Mesothelial cell of epicardium (in vitro differentiated cells): Measurements from ENCODE around the gene C3orf20. TPM values are rescaled to one million over a fixed set of nuclear protein-coding genes. Genes with fewer than 3 reads are reported as not detected.

ENCODE experiments used
- DNase-seq, 2 experiments: peaks; one replicate each; pipeline ENCODE4 v3.0.0; 2021; ENCODE audit warnings: low spot score in 2 of 2; ENCODE audit not compliant: unreplicated experiment in 2 of 2
- H3K27ac Mint-ChIP-seq: 2 replicates; pipeline ENCODE4 v1.8.0; 2021; ENCODE audit warnings: mixed read lengths
- H3K27me3 Mint-ChIP-seq: 2 replicates; pipeline ENCODE4 v1.8.0; 2021; ENCODE audit warnings: low read depth, mixed read lengths
- H3K36me3 Mint-ChIP-seq: 2 replicates; pipeline ENCODE4 v1.8.0; 2021; ENCODE audit warnings: mixed read lengths
- H3K4me1 Mint-ChIP-seq: 2 replicates; pipeline ENCODE4 v1.8.0; 2021; ENCODE audit warnings: mixed read lengths
- H3K4me3 Mint-ChIP-seq: 2 replicates; pipeline ENCODE4 v1.8.0; 2021; ENCODE audit warnings: mild to moderate bottlenecking, moderate library complexity, mixed read lengths
- H3K9me3 Mint-ChIP-seq: 2 replicates; pipeline ENCODE4 v1.8.0; 2021; ENCODE audit warnings: mixed read lengths
- CTCF ChIP-seq: fragments of 200-600 bp; sonication (generic); IDR thresholded peaks from one replicate; pipeline ENCODE4 v1.5.0; 2021; ENCODE audit warnings: antibody characterized with exemption; ENCODE audit not compliant: unreplicated experiment
- total RNA-seq: library from RNA; stranded (reverse); gene quantifications from 3 replicates; pipeline ENCODE4 v1.2.1, GENCODE V29; 2021

The C3orf20 gene
- total RNA-seq, 1 donor from 2014 or later: 0.13 TPM

- Mint-ChIP-seq H3K36me3 (peaks cover 2% of the 10 kb centered on the region), H3K4me1 (peaks cover 3% of the 10 kb centered on the region), H3K4me3 (no peak overlapping the region), H3K27me3 (peaks cover 41% of the 10 kb centered on the region), H3K27ac (no peak overlapping the region), H3K9me3 (peaks cover 6% of the 10 kb centered on the region)
- DNase-seq: no peak
- TF ChIP-seq CTCF: no peak
These were observed 10.2 kb downstream of the C3orf20 start for GRCh38 chr3:14685179-14685578.

- Mint-ChIP-seq H3K27me3 (peaks cover 50% of the 10 kb centered on the region), H3K9me3 (peaks cover under 1% of the 10 kb centered on the region), H3K4me1 (no peaks in the 10 kb centered on the region), H3K27ac (no peak overlapping the region), H3K4me3 (no peak overlapping the region), H3K36me3 (no peaks in the 10 kb centered on the region)
- TF ChIP-seq CTCF: no peak
- no peak for DNase-seq
These were observed 12.4 kb downstream of the C3orf20 start for GRCh38 chr3:14687360-14687759.

- TF ChIP-seq CTCF: no peak
- Mint-ChIP-seq H3K4me3 (no peak overlapping the region), H3K9me3 (peaks cover 12% of the 10 kb centered on the region), H3K27me3 (peaks cover 55% of the 10 kb centered on the region), H3K27ac (no peak overlapping the region), H3K36me3 (no peaks in the 10 kb centered on the region), H3K4me1 (no peaks in the 10 kb centered on the region)
- DNase-seq: no peak
These were observed 13.6 kb downstream of the C3orf20 start for GRCh38 chr3:14688525-14688924.

- Mint-ChIP-seq H3K36me3 (no peaks in the 10 kb centered on the region), H3K9me3 (peaks cover 21% of the 10 kb centered on the region), H3K27ac (no peak overlapping the region), H3K4me1 (no peaks in the 10 kb centered on the region), H3K4me3 (no peak overlapping the region), H3K27me3 (peaks cover 60% of the 10 kb centered on the region)
- TF ChIP-seq CTCF: no peak
- DNase-seq: no peak
These were observed 14.5 kb downstream of the C3orf20 start for GRCh38 chr3:14689247-14689980.

- H3K27me3 Mint-ChIP-seq: peaks cover 64% of the 10 kb centered on the region
- no peak for TF ChIP-seq CTCF
- no peaks in the 10 kb centered on the region for H3K4me1 Mint-ChIP-seq
- no peak overlapping the region for H3K27ac Mint-ChIP-seq
- H3K9me3 Mint-ChIP-seq: peaks cover 23% of the 10 kb centered on the region
- no peak for DNase-seq
- no peak overlapping the region for H3K4me3 Mint-ChIP-seq
- H3K36me3 Mint-ChIP-seq: no peaks in the 10 kb centered on the region
These were observed 16.3 kb downstream of the C3orf20 start for GRCh38 chr3:14691239-14691638.

GRCh38 chr3:14691719-14692118 lies 16.8 kb downstream of the C3orf20 start:
- Mint-ChIP-seq H3K9me3 (peaks cover 23% of the 10 kb centered on the region), H3K36me3 (no peaks in the 10 kb centered on the region), H3K4me1 (no peaks in the 10 kb centered on the region), H3K27ac (no peak overlapping the region), H3K4me3 (no peak overlapping the region), H3K27me3 (peaks cover 61% of the 10 kb centered on the region)
- DNase-seq: no peak
- TF ChIP-seq CTCF: no peak
